ENCODE results near the gene SLC6A12.

DNA sequence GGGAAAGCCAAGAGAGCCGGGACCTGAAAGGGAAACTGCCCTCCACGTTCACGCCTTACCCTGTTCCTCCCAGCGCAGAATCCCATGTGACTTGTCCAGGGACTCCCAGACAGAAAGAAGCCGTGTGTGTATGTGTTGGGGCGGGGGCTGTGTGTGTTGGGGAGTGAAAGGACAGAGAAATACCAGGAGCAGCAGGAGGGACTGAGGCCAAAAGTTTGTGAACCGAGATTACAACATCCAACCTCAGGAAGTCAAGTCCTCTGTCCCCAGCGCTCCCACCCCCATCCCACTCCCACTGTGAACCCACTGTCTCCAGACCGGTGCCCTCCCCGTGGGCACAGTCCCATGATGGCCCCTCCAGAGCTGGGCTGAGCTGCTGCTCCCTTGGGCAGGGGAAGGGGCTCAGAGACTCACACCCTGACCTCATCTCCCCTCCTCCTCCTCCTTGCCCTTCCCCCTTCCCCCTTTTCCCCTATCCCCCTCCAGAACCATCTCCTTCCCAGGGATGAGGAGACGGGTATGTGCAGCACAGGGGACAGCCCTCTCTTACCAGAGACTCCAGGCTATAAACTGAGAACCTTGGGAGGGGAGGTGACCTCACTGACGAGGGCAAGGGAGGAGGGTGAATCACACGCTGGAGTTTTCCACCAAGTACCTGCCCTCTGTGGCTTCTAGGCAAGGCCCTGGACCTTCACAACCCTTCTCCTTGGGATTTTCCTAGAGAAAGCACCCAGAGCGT, at the start of gene SLC6A12:
- TF ChIP-seq CTCF (IDR thresholded peaks at IDR 0.05) (no peak), POLR2A (IDR thresholded peaks at IDR 0.05) (no peak)

Measured in uterus (tissue), 2 donors.